ENCODE measurements around the gene SBNO2.
"Not testable (repeated sequence)": the region's sequence is repeated elsewhere in the genome, so short reads cannot be mapped to it uniquely, and the experiment has no call there.

The SBNO2 gene

DNA sequence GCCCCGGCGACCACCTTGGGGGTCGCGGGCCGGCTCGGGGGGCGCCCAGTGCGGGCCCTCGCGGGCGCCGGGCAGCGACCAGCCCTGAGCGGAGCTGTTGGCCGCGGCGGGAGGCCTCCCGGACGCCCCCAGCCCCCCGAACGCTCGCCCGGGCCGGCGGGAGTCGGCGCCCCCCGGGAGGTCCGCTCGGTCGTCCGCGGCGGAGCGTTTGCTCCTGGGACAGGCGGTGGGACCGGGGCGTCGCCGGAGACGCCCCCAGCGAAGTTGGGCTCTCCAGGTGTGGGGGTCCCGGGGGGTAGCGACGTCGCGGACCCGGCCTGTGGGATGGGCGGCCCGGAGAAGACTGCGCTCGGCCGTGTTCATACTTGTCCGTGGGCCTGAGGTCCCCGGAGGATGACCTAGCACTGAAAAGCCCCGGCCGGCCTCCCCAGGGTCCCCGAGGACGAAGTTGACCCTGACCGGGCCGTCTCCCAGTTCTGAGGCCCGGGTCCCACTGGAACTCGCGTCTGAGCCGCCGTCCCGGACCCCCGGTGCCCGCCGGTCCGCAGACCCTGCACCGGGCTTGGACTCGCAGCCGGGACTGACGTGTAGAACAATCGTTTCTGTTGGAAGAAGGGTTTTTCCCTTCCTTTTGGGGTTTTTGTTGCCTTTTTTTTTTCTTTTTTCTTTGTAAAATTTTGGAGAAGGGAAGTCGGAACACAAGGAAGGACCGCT, 32.2 kb upstream of the SBNO2 start:
- DNase-seq = no peak

DNA sequence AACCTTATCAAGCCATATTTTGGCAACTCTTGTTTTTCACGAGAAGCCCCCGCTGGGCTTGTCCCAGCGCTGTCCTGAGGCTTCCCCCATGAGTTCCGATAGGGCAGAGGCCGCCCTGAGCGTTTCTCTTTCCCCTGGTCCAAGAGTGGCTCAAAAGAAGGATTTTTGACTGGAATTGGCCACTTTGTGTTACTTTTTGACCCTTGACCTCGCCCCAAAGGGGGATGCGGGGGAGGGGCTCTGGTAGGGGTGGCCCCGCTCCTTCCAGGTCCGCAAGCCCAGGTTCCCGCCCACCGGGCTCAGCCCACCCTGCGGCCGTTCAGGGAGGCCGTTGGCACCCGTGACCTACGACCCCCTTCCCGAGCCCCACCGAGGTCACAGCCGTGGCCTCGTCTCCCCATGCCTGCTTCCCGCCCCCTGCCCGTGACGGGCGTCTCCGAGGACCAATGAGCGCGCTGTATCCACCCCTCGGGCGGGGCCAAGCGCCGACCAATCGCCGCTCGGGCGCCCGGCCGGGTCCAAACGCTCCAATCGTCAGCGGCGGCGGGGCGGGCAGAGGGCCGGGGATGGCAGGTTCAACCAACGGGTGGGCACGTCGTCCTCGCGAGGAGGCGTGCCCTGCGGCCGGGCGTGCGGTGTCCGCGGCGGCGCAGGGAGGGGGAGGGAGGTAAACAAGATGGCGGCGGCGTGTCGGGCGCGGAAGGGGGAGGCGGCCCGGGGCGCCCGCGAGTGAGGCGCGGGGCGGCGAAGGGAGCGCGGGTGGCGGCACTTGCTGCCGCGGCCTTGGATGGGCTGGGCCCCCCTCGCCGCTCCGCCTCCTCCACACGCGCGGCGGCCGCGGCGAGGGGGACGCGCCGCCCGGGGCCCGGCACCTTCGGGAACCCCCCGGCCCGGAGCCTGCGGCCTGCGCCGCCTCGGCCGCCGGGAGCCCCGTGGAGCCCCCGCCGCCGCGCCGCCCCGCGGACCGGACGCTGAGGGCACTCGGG, 31.3 kb upstream of the SBNO2 start, which contains the start of gene STK11:
TSS of gene STK11 (plus strand) at position 665 of the 986 bp plus-strand sequence. CDS start 1,136 bp downstream, outside the sequence.
- peak; percentile 97 for DNase-seq

- not testable (repeated sequence) for DNase-seq
Measured at GRCh38 chr19:1200614-1201013, 26.5 kb upstream of the SBNO2 start.

DNA sequence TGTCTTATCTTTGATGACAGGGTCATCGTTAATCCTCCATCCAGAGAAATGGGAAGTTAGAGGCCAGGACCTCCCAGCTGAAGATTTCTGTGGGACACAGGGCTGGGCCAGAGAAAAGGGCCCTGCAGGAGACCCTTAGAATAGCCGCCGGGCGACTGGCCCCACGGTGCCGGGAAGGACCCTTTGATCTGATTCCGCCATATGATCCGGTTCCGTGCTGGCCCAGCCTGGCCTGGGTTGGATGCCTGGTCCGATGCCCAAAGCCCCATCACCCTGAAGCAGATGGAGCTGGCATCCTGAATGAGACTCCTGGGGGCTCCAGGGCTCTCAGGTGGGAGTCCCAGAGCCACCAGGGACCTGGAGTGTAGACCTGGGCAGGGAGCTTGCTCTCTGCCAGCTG, 25.5 kb upstream of the SBNO2 start:
- DNase-seq = no peak

DNA sequence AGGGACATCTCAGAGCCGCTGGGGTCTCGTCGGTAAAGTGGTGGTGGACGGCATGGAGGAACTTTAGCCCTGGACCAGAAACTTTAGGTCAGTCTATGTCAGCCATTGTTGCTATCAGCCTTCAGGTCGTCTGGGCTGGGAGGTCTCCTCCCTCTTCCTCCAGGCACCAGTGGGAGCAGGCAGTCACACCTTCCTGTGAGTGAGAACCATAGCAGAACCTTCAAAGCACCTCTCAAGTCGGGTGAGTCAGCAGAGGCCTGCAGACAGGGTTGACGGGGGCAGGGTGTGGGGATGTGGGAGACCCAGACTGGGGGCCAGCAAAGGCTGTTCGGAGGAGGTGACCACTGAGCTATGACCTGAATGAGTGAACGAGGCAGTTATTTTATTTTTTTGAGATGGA, 15.4 kb upstream of the SBNO2 start:
- DNase-seq = no peak

DNA sequence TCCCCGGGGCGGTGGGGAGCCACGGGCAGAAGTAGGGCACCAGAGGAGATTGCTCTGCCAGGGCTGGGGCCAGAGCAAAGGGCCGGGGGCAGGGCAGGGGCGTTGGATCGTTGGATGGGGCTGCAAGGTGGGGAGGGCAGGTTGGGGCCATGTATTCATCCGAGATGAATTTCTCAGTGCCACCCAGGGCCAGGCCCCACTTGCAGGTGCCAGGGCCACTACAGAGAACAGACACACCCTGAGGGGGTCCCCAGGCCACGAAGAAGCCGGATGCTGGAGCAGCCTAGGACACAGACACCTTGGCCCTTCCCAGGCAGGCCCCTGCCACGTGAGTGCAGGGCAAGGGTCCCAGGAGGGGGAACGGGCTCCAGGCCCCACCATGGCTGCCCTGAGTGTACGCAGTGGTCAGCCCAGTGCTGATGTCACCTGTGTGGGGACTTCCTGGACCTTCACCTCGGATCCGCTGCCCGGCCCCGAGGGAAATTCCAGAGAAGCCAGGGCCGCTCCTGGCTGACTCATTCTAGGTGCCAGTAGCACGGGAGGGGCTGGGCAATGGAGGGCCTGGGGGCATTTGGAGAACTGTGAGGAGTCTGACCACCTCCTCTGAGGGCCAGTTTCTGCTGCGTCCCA, 9.6 kb upstream of the SBNO2 start:
- DNase-seq = no peak

DNA sequence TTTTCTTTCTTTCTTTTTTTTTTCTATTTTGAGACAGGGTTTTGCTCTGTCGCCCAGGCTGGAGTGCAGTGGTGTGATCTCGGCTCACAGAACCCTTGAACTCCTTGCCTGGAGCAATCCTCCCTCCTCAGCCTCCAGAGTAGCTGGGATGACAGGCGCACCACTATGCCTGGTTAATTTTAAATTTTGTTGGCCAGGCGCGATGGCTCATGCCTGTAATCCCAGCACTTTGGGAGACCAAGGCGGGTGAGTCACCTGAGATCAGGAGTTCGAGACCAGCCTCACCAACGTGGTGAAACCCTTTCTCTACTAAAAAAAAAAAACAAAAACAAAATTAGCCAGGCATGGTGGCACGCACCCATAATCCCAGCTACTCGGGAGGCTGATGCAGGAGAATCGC, 8.7 kb upstream of the SBNO2 start:
- DNase-seq = no peak

- DNase-seq = no peak
Measured at GRCh38 chr19:1182068-1182467, 8.0 kb upstream of the SBNO2 start.

DNA sequence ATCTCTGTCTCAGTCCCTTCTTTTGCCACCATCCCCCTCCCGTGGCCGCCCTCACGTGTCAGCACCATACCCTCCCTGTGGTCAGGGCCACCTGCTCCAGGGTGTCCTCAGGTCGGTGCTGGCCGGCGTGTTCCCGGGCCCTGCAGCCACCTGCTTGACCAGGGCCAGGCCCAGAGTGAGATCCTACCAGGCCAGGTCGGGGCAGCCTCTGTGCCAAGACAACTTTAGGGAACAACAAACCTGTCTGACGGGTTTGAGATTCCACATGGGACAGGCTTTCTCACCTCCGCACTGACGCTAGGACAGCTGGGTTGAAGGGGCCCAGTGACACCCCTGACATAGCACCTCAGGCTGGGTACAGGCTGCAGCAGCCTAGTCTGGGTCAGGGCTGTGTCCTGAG, 7.5 kb upstream of the SBNO2 start:
- no peak for DNase-seq

DNA sequence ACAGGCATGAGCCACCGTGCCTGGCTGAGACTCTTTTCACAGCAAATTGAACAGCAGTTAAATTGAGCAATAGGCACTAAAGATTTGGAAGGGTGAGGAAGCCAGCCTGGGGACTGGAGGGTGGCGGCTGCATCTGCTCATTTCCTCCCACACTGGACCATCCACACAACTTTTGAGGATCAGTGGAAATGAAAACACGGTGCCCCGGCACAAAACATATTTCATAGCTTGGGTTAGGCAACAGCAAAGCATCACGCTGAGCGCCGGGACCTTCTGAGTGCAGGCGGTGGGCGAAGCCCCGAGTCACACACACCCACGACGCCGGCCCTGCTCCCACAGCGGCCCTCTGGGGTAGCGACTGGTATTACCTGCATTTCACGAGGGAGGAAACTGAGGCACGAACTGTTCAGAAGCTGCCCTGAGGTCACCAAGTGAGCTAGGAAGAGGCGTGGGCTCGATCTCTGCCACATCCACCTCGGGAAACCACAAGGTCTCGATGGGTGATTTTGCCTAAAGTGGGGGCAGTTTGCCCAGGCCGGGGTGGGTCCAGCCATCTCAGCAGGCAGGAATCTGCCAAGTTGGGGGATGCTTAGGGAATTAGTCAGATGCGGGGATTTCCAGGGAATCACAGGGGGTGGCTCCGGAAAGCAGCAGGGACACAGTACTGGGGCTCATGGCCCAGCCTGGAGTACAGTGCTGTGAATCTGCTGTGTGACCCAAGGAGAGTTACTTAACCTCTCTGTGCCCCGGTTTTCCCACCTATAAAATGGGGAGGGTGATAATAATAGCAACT, 3.5 kb upstream of the SBNO2 start:
- no peak for DNase-seq

DNA sequence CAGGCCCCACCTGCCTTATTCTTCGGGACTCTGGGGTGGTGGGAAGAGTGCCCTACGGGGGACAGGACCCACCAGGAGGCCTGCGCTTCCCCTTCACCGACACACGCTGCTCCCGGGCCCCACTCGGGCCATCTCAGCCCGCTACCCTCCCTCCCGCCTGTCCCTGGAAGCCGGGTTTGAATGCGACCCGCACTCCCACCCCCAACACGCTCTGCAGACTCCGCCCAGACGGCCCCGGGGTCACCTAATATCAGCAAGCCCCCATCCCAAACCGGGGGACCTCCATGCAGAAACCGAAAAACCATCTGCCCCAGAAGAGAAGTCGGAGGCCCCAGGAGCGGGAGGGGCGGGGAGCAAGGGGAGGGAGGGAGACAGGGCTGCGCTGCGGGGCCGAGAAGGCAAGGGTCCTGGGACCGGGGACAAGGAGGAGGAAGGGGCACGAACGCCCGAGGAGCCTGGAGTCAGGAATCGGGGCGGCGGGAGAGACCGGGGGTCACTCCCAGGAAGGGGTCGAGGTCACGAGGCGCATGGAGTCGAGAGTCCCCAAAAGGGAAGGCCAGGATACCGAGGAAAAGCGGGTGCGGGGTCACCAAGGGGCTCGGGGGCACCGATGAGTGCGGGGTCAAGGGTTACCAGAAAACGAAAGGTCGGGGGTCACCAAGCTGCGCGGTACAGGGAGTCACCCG, 766 bp downstream of the SBNO2 start:
- DNase-seq = no peak

DNA sequence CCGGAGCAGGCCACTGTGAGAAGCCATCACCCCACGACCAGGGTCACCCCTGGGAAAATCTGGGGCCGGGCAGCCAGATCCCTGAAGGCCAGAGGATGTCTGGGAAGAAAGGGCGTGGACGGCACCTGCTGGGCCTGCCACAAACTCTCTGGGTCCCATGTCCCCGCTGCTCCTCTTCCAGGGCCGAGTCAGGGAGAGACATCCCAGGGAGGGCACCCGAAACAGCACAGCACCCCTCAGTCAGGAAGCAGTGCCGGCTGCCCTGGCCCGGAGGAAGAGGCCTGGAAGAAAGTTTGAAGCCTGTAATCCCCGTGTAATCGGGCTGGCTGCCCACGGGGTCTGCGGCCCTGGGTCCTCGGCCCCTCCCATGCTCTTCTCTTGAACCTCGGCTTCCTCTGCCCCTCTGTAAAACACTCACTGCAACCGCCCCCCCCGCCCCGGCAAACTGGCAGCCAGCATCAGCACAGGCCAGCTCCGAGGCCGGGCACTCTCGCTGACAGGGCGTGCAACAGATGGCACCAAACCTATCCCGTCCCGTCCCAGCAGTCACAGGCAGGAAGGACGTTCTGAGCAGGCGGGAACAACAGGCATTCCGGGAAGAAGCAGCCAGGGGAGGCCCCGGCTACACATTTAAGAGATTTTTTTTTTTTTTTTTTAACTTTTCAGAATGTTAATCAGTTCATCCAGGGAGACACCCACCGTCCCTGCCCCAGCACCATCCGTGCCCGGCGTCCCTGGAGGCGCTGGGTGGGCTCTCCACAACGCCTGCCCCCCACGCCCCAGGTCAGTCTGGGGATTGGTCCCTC, 1.5 kb downstream of the SBNO2 start:
- DNase-seq = peak; percentile 38

- DNase-seq = peak; percentile 39
Measured at GRCh38 chr19:1171755-1172352, 2.2 kb downstream of the SBNO2 start.

GRCh38 chr19:1170938-1171754, 2.9 kb downstream of the SBNO2 start:
- no peak for DNase-seq

- no peak for DNase-seq
Measured at GRCh38 chr19:1169921-1170885, 3.9 kb downstream of the SBNO2 start.

- DNase-seq = no peak
Measured at GRCh38 chr19:1169411-1169791, 4.7 kb downstream of the SBNO2 start.

- DNase-seq = no peak
Measured at GRCh38 chr19:1168572-1169410, 5.3 kb downstream of the SBNO2 start.

All from NCI-H2171 (cell line).